HepG2 (cell line): ENCODE measurements around the gene NRL. TPM values are rescaled to one million over a fixed set of nuclear protein-coding genes. Genes with fewer than 3 reads are reported as not detected.

Experiments
- EP300 ChIP-seq, 3 experiments: sonication (generic) in 1 of 3; formaldehyde crosslinking in 1 of 3; IDR thresholded peaks; 2 replicates each; pipeline versions ENCODE4 v1.5.1 to v1.6.1; 2011 to 2020; ENCODE audit warnings: low read depth in 2 of 3, low read length in 2 of 3, borderline replicate concordance in 1 of 3, improper control_type of control experiment in 1 of 3, mild to moderate bottlenecking in 1 of 3, missing genetic modification reagents in 1 of 3, moderate library complexity in 1 of 3
- KDM3A ChIP-seq: IDR thresholded peaks from 2 replicates; pipeline ENCODE4 v1.6.1; 2018; ENCODE audit warnings: low read depth, missing compliant biosample characterization
- NFE2L1 ChIP-seq: sonication (generic); formaldehyde crosslinking; IDR thresholded peaks from 2 replicates; pipeline ENCODE4 v1.4.0; 2020; ENCODE audit warnings: missing genetic modification reagents, mild to moderate bottlenecking, borderline replicate concordance
- PAWR ChIP-seq: sonication (generic); formaldehyde crosslinking; IDR thresholded peaks from 2 replicates; pipeline ENCODE4 v1.4.0; 2020; ENCODE audit warnings: missing genetic modification reagents, mild to moderate bottlenecking, borderline replicate concordance
- PHF20 ChIP-seq: sonication (generic); formaldehyde crosslinking; IDR thresholded peaks from 2 replicates; pipeline ENCODE4 v1.5.0; 2020; ENCODE audit warnings: mild to moderate bottlenecking, missing genetic modification reagents
- polyA plus RNA-seq, 8 experiments: library from polyadenylated mRNA; depleted of rRNA in 3 of 8; stranded (reverse) in 7 of 8; unstranded in 1 of 8; fragments of >200 nt; fragmentation: Illumina TruSeq in 4 of 8; extraction: Trizol in 4 of 8; gene quantifications; 2 replicates each; pipeline versions ENCODE4 v1.2.1 to v1.2.3, GENCODE V29; 2011 to 2016; ENCODE audit warnings: low read depth in 4 of 8, missing spikeins in 1 of 8, mixed read lengths in 1 of 8; ENCODE audit not compliant: insufficient read depth in 1 of 8
- total RNA-seq, 5 experiments: library from RNA; depleted of rRNA; stranded (reverse); fragments of >200 nt; fragmentation: Illumina TruSeq; extraction: Trizol; gene quantifications; 2 replicates each; pipeline ENCODE4 v1.2.3, GENCODE V29; 2016; ENCODE audit warnings: low read depth in 1 of 5
- TF ChIP-seq, protein P1 (sequence below): sonication (generic); formaldehyde crosslinking; IDR thresholded peaks from 2 replicates; pipeline ENCODE4 v1.5.0; 2020; ENCODE audit warnings: missing genetic modification reagents, mild to moderate bottlenecking, borderline replicate concordance
- TF ChIP-seq, protein P2 (sequence below): sonication (generic); formaldehyde crosslinking; IDR thresholded peaks from 2 replicates; pipeline ENCODE4 v1.5.0; 2020; ENCODE audit warnings: missing genetic modification reagents, mild to moderate bottlenecking, borderline replicate concordance
- TF ChIP-seq, protein P3 (sequence below): sonication (generic); formaldehyde crosslinking; conservative IDR thresholded peaks from 2 replicates; pipeline ENCODE4 v1.8.1; 2023; ENCODE audit warnings: missing genetic modification reagents

Gene NRL
- total and polyA plus RNA-seq, 2 of the 13 experiments (the other 11 are each of a cell fraction or from before 2014, with no cell fraction given), result 2.5 to 4.7 TPM

DNA sequence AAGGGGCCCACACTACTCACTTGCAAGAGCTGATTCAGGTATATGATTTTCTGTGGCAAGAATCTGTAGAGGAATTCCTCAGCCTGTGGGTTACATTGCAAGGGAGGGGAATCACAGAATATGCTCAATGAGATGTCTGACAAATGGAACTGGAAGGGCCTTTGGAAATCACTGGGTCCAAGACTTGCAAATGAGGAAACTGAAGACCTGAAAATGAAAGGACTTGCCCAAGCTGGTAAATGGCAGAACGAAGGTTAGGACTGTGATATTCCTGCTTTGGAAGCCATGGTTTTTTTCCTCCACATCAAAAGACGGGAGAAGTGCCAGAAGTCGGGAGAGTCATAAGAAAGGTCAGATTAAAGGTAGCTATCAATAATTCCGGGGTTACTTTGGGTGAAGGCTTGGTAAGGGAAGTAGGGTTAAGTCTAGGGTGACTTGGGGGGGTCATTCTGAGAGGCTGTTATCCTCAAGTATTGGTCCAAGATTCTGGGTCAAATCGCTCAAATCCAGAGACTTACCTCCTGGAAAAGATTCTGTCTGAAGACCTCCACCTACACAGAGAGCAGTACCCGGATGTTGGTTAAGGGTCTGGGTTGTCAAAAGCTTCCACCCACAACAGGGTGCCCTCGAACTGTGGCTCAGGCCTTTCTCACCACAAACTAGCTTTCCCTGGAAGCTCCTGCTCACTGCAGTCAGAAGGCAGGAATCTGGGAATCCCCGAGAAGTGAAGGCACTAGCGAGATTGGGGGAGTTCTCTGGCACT, 31.1 kb upstream of the NRL start (continued):
- TF ChIP-seq, protein P1, sequence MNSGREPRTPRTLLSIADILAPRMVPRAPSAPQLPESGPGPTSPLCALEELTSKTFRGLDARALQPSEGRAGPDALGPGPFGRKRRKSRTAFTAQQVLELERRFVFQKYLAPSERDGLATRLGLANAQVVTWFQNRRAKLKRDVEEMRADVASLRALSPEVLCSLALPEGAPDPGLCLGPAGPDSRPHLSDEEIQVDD (CRISPR knock-in tag), result 0 out of 2 replicates have a peak, but pooled peaks have one; percentile 81
- TF ChIP-seq EP300 (IDR thresholded peaks at IDR 0.05; ENCODE audit: low read depth in 2 of 2, low read length in 2 of 2) (no peak; a peak in 1 of 4 replicates), EP300 (CRISPR knock-in tag; IDR thresholded peaks at IDR 0.05; ENCODE audit: borderline replicate concordance) (no peak), PHF20 (CRISPR knock-in tag) (no peak), PAWR (CRISPR knock-in tag) (peak; percentile 75; the same call in 1 of the 2 replicates), KDM3A (CRISPR knock-in tag) (0 out of 2 replicates have a peak, but pooled peaks have one; percentile 45), NFE2L1 (CRISPR knock-in tag) (peak; percentile 57; the same call in 1 of the 2 replicates)
- TF ChIP-seq, protein P2, sequence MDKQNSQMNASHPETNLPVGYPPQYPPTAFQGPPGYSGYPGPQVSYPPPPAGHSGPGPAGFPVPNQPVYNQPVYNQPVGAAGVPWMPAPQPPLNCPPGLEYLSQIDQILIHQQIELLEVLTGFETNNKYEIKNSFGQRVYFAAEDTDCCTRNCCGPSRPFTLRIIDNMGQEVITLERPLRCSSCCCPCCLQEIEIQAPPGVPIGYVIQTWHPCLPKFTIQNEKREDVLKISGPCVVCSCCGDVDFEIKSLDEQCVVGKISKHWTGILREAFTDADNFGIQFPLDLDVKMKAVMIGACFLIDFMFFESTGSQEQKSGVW (CRISPR knock-in tag), result no peak
- TF ChIP-seq, protein P3, sequence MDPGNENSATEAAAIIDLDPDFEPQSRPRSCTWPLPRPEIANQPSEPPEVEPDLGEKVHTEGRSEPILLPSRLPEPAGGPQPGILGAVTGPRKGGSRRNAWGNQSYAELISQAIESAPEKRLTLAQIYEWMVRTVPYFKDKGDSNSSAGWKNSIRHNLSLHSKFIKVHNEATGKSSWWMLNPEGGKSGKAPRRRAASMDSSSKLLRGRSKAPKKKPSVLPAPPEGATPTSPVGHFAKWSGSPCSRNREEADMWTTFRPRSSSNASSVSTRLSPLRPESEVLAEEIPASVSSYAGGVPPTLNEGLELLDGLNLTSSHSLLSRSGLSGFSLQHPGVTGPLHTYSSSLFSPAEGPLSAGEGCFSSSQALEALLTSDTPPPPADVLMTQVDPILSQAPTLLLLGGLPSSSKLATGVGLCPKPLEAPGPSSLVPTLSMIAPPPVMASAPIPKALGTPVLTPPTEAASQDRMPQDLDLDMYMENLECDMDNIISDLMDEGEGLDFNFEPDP (CRISPR knock-in tag), result no peak
